ENCODE data around the gene MCOLN1. TPM values are rescaled to one million over a fixed set of nuclear protein-coding genes. Genes with fewer than 3 reads are reported as not detected.
"Not testable (repeated sequence)": the region's sequence is repeated elsewhere in the genome, so short reads cannot be mapped to it uniquely, and the experiment has no call there.

MCOLN1 gene
- total RNA-seq, 1 donor from 2014 or later = 24.4 TPM

DNA sequence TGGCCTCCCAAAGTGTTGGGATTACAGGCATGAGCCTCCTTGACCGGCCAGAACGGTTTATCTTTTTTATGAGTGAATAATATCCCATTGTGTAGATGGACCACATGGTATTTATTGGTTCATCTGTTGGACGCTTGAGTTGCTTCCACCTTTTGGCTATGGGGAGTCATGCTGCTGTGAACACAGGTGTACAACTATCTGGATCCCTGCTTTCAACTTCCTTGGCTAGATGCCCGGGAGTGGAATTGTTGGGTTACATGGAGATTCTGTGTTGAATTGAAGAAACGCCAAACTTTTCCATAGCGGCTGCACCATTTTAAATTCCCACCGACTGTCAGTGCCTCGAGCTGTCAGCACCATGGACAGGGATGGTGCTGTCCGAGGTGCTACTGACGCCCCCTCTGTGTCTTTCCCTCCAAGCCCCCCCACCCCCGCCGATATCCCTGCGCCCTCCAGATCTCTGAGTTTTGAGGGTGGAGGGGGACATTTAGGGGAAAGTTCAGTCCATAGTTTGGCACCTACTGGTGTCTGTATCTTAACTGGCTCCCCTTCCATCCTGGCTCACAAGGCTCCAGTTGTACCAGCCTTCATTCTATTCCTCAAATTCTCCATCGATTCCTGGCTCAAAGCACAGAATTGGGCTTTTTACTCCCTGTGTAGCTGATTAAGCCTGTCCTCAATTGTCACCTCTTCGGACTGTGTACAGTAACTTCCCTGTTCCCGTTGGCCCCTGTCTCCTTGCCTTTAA is 40.4 kb downstream of the MCOLN1 start:
- no peaks in the 10 kb centered on the region for H3K27me3 Mint-ChIP-seq (ENCODE audit: low read depth)

DNA sequence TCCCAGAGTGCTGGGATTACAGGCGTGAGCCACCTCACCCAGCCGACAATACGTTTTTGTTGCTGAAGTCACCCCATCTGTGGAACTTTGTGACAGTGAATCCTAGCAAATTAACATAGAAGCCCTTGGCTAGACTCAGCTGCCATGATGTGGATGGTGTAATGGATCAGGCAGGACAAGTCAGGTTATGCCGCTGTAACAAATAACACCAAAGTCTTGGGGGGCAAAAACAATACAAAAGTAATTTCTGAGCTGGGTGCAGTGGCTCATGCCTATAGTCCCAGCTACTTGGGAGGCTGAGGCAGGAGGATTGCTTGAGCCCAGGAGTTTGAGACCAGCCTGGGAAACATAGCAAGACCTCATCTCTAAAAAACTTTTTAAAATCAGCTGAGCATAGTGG is 42.4 kb downstream of the MCOLN1 start:
- Mint-ChIP-seq H3K27ac (ENCODE audit: unreplicated experiment) (no peak overlapping the region), H3K4me3 (no peak overlapping the region), H3K36me3 (ENCODE audit: low read depth) (peaks cover 4% of the 10 kb centered on the region), H3K27me3 (ENCODE audit: low read depth) (peaks cover 2% of the 10 kb centered on the region), H3K4me1 (no peaks in the 10 kb centered on the region), H3K9me3 (no peaks in the 10 kb centered on the region)
- DNase-seq (ENCODE audit: low read depth, low spot score) = no peak
- TF ChIP-seq, protein P1, sequence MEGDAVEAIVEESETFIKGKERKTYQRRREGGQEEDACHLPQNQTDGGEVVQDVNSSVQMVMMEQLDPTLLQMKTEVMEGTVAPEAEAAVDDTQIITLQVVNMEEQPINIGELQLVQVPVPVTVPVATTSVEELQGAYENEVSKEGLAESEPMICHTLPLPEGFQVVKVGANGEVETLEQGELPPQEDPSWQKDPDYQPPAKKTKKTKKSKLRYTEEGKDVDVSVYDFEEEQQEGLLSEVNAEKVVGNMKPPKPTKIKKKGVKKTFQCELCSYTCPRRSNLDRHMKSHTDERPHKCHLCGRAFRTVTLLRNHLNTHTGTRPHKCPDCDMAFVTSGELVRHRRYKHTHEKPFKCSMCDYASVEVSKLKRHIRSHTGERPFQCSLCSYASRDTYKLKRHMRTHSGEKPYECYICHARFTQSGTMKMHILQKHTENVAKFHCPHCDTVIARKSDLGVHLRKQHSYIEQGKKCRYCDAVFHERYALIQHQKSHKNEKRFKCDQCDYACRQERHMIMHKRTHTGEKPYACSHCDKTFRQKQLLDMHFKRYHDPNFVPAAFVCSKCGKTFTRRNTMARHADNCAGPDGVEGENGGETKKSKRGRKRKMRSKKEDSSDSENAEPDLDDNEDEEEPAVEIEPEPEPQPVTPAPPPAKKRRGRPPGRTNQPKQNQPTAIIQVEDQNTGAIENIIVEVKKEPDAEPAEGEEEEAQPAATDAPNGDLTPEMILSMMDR (conservative IDR thresholded peaks at IDR 0.05) = no peak

More for the DNA sequence above, 40.4 kb downstream of the MCOLN1 start:
- peak overlapping the region; percentile 86 for H3K27ac Mint-ChIP-seq (ENCODE audit: unreplicated experiment)
- H3K9me3 Mint-ChIP-seq = no peaks in the 10 kb centered on the region
- H3K36me3 Mint-ChIP-seq (ENCODE audit: low read depth) = peaks cover 12% of the 10 kb centered on the region
- no peaks in the 10 kb centered on the region for H3K4me1 Mint-ChIP-seq
- DNase-seq (ENCODE audit: low read depth, low spot score) = no peak
- TF ChIP-seq, protein P1 (conservative IDR thresholded peaks at IDR 0.05) = no peak
- no peak overlapping the region for H3K4me3 Mint-ChIP-seq

DNA sequence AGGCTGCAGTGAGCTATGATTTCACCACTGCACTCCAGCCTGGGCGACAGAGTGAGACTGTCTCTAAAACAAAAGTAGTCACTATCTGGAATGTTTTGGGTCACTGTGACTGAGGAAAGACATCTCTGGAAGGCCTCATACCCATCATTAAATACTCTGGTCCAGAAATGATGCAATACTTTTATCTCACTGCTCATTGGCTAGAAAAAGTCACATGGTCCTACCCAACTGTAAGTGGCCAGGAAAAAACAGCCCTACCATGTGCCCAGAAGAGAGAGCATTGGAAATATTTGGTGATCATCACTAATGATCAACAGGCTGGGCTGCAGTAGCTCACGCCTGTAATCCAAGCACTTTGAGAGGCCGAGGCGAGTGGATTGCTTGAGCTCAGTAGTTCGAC is 42.9 kb downstream of the MCOLN1 start:
- DNase-seq (ENCODE audit: low read depth, low spot score) = no peak
- H3K4me1 Mint-ChIP-seq = no peaks in the 10 kb centered on the region
- no peak overlapping the region for H3K27ac Mint-ChIP-seq (ENCODE audit: unreplicated experiment)
- peaks cover 1% of the 10 kb centered on the region for H3K36me3 Mint-ChIP-seq (ENCODE audit: low read depth)
- peaks cover 2% of the 10 kb centered on the region for H3K27me3 Mint-ChIP-seq (ENCODE audit: low read depth)
- H3K4me3 Mint-ChIP-seq = no peak overlapping the region
- TF ChIP-seq, protein P1 (conservative IDR thresholded peaks at IDR 0.05) = no peak
- no peaks in the 10 kb centered on the region for H3K9me3 Mint-ChIP-seq

DNA sequence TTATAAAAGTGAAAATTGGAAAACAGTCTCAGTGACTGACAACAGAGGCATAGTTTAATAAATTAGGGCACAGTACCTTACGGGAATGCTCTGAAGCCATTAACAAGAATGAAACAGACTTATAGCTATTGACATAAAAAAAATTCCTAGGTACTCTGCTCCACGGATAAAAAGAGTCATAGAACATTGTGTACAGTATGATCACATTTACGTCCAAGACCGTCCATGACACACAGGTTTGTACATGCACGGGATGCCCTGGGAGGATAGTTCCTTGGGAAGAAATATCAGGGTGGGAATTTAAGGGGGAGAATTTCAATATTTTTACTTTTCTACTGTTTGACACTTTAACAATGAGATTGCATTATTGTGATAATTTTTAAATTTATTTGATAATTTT is 48.3 kb downstream of the MCOLN1 start:
- no peak for DNase-seq (ENCODE audit: low read depth, low spot score)
- no peaks in the 10 kb centered on the region for H3K4me1 Mint-ChIP-seq
- TF ChIP-seq, protein P1 (conservative IDR thresholded peaks at IDR 0.05) = no peak
- H3K27me3 Mint-ChIP-seq (ENCODE audit: low read depth) = peaks cover 17% of the 10 kb centered on the region
- H3K27ac Mint-ChIP-seq (ENCODE audit: unreplicated experiment) = no peak overlapping the region
- H3K9me3 Mint-ChIP-seq = no peaks in the 10 kb centered on the region
- H3K36me3 Mint-ChIP-seq (ENCODE audit: low read depth) = no peaks in the 10 kb centered on the region
- H3K4me3 Mint-ChIP-seq = no peak overlapping the region

DNA sequence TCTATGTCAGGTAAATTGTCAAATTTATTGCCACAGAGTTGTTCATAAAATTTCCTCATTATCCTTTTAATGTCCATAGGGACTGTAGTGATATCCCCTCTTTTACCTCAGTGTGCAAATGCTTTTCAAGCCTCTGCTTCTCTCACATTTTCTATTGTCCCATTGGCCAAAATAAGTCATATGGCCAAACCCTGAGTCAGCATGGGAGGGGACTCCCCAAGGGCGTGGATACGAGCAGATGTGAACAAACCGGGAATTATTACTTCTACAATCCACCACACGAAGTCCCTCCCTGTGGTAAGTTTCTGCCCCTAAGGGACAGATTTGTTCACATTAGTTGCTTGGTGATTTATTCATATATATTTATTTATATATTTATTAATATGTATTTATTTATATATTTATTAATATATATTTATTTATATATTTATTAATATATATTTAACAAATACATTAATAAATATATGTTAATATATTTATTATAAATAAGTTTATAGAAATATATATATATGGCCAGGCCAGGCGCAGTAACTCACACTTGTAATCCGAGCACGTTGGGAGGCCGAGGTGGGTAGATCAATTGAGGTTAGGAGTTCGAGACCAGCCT is 53.1 kb downstream of the MCOLN1 start:
- H3K9me3 Mint-ChIP-seq = no peaks in the 10 kb centered on the region
- no peak overlapping the region for H3K27ac Mint-ChIP-seq (ENCODE audit: unreplicated experiment)
- peaks cover 53% of the 10 kb centered on the region for H3K27me3 Mint-ChIP-seq (ENCODE audit: low read depth)
- DNase-seq (ENCODE audit: low read depth, low spot score) = no peak
- no peak overlapping the region for H3K4me3 Mint-ChIP-seq
- H3K4me1 Mint-ChIP-seq = no peaks in the 10 kb centered on the region
- no peaks in the 10 kb centered on the region for H3K36me3 Mint-ChIP-seq (ENCODE audit: low read depth)
- TF ChIP-seq, protein P1 (conservative IDR thresholded peaks at IDR 0.05) = no peak

DNA sequence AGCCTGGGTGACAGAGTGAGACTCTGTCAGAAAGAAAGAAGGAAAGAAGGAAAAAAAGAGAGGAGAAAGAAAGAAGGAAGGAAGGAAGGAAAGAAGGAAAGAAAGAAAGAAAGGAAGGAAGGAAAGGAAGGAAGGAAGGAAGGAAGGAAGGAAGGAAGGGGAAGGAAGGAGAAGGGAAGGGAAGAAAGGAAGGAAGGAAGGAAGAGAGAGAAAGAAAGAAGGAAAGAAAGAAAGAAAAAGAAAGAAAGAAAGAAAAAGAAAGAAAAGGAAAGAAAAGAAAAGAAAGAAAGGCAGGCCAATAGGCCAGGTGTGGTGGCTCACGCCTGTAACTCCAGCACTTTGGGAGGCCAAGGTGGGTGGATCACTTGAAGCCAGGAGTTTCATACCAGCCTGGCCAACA is 55.0 kb downstream of the MCOLN1 start:
- not testable (repeated sequence) for H3K4me1 Mint-ChIP-seq; H3K27ac Mint-ChIP-seq (ENCODE audit: unreplicated experiment); H3K9me3 Mint-ChIP-seq; H3K4me3 Mint-ChIP-seq; DNase-seq (ENCODE audit: low read depth, low spot score); H3K36me3 Mint-ChIP-seq (ENCODE audit: low read depth)
- peaks cover 66% of the 10 kb centered on the region for H3K27me3 Mint-ChIP-seq (ENCODE audit: low read depth)

Measured in neural crest cell (in vitro differentiated cells).